HepG2 (cell line): ENCODE results near the gene BCL2L2. TPM values are rescaled to one million over a fixed set of nuclear protein-coding genes. Genes with fewer than 3 reads are reported as not detected.

Experiments
- ADNP ChIP-seq: sonication (generic); formaldehyde crosslinking; IDR thresholded peaks from 2 replicates; pipeline ENCODE4 v1.4.0; 2020; ENCODE audit warnings: missing genetic modification reagents
- CCAR2 ChIP-seq: fragments of 200-400 bp; formaldehyde crosslinking; optimal IDR thresholded peaks from 2 replicates; pipeline ENCODE3; 2018; ENCODE audit warnings: low read depth, mild to moderate bottlenecking, low read length, moderate library complexity
- CEBPB ChIP-seq: IDR thresholded peaks from 2 replicates; pipeline ENCODE4 v1.6.1; 2011; ENCODE audit warnings: low read depth, low read length, improper control_type of control experiment, borderline replicate concordance
- DMAP1 ChIP-seq: IDR thresholded peaks from 2 replicates; pipeline ENCODE4 v1.6.1; 2016
- HBP1 ChIP-seq: IDR thresholded peaks from 2 replicates; pipeline ENCODE4 v1.6.1; 2016; ENCODE audit warnings: low read depth, control low read depth
- HMGA1 ChIP-seq: sonication (generic); formaldehyde crosslinking; conservative IDR thresholded peaks from 2 replicates; pipeline ENCODE4 v1.4.0; 2020; ENCODE audit warnings: missing genetic modification reagents
- KAT2B ChIP-seq: fragments of 150-350 bp; IDR thresholded peaks from 2 replicates; pipeline ENCODE4 v1.6.1; 2014; ENCODE audit warnings: low read depth, low read length, borderline replicate concordance
- KLF11 ChIP-seq: IDR thresholded peaks from 2 replicates; pipeline ENCODE4 v1.6.1; 2016; ENCODE audit warnings: missing compliant biosample characterization
- MNT ChIP-seq: fragments of 450-650 bp; IDR thresholded peaks from 2 replicates; pipeline ENCODE4 v1.6.1; 2016
- NR2F6 ChIP-seq, 2 experiments: IDR thresholded peaks; 2 replicates each; pipeline ENCODE4 v1.6.1; 2016; ENCODE audit warnings: antibody characterized with exemption in 1 of 2, mild to moderate bottlenecking in 1 of 2
- PCBP2 ChIP-seq: fragments of 200-400 bp; formaldehyde crosslinking; optimal IDR thresholded peaks from 2 replicates; pipeline ENCODE3; 2018; ENCODE audit warnings: low read length, low read depth; ENCODE audit not compliant: poor library complexity, severe bottlenecking
- SNAPC4 ChIP-seq: sonication (generic); formaldehyde crosslinking; IDR thresholded peaks from 2 replicates; pipeline ENCODE4 v1.4.0; 2020; ENCODE audit warnings: mild to moderate bottlenecking, missing genetic modification reagents
- ZBTB4 ChIP-seq: sonication (generic); formaldehyde crosslinking; IDR thresholded peaks from 2 replicates; pipeline ENCODE4 v1.4.0; 2020; ENCODE audit warnings: missing genetic modification reagents, mild to moderate bottlenecking, borderline replicate concordance
- ZFP62 ChIP-seq: sonication (generic); formaldehyde crosslinking; IDR thresholded peaks from 2 replicates; pipeline ENCODE4 v1.4.0; 2020; ENCODE audit warnings: missing genetic modification reagents
- ZNF12 ChIP-seq: sonication (generic); formaldehyde crosslinking; IDR thresholded peaks from 2 replicates; pipeline ENCODE4 v1.5.0; 2020; ENCODE audit warnings: missing genetic modification reagents
- ZNF121 ChIP-seq: sonication (generic); formaldehyde crosslinking; IDR thresholded peaks from 2 replicates; pipeline ENCODE4 v1.5.0; 2020; ENCODE audit warnings: mild to moderate bottlenecking, missing genetic modification reagents
- ZNF367 ChIP-seq: sonication (generic); formaldehyde crosslinking; IDR thresholded peaks from 2 replicates; pipeline ENCODE4 v1.4.0; 2020; ENCODE audit warnings: missing genetic modification reagents, borderline replicate concordance
- ZNF549 ChIP-seq: sonication (generic); formaldehyde crosslinking; IDR thresholded peaks from 2 replicates; pipeline ENCODE4 v1.5.0; 2020; ENCODE audit warnings: missing genetic modification reagents
- polyA plus RNA-seq, 8 experiments: library from polyadenylated mRNA; depleted of rRNA in 3 of 8; stranded (reverse) in 7 of 8; unstranded in 1 of 8; fragments of >200 nt; fragmentation: Illumina TruSeq in 4 of 8; extraction: Trizol in 4 of 8; gene quantifications; 2 replicates each; pipeline versions ENCODE4 v1.2.1 to v1.2.3, GENCODE V29; 2011 to 2016; ENCODE audit warnings: low read depth in 4 of 8, missing spikeins in 1 of 8, mixed read lengths in 1 of 8; ENCODE audit not compliant: insufficient read depth in 1 of 8
- total RNA-seq, 5 experiments: library from RNA; depleted of rRNA; stranded (reverse); fragments of >200 nt; fragmentation: Illumina TruSeq; extraction: Trizol; gene quantifications; 2 replicates each; pipeline ENCODE4 v1.2.3, GENCODE V29; 2016; ENCODE audit warnings: low read depth in 1 of 5

The BCL2L2 gene
- total and polyA plus RNA-seq, 2 of the 13 experiments (the other 11 are each of a cell fraction or from before 2014, with no cell fraction given), result 28.1 to 49.8 TPM

GRCh38 chr14:23319746-23320583 lies 13.3 kb downstream of the BCL2L2 start (continued):
- TF ChIP-seq MNT (no peak), ADNP (CRISPR knock-in tag) (no peak), CCAR2 (peak; percentile 15), KLF11 (no peak), ZNF12 (CRISPR knock-in tag) (no peak), NR2F6 (IDR thresholded peaks at IDR 0.05) (no peak), NR2F6 (CRISPR knock-in tag; IDR thresholded peaks at IDR 0.05) (no peak), DMAP1 (CRISPR knock-in tag) (no peak), HBP1 (no peak), CEBPB (no peak), PCBP2 (peak; percentile 64), ZFP62 (CRISPR knock-in tag) (no peak), SNAPC4 (no peak), ZNF549 (CRISPR knock-in tag) (0 out of 2 replicates have a peak, but pooled peaks have one; percentile 25), HMGA1 (CRISPR knock-in tag) (no peak), KAT2B (no peak), ZNF121 (no peak), ZNF367 (no peak), ZBTB4 (CRISPR knock-in tag) (no peak; the same call in 1 of the 2 replicates)
